HCT116 (cell line): Measurements from ENCODE around the gene PRR3. TPM values are rescaled to one million over a fixed set of nuclear protein-coding genes. Genes with fewer than 3 reads are reported as not detected.

Experiments used
- ATAC-seq: fragments of 200-7000 bp; cut with Tn5 transposase; 2 replicates; pipeline ENCODE4 v1.9.1; 2020; ENCODE audit warnings: mild to moderate bottlenecking, moderate library complexity
- BruUV-seq: library from RNA; stranded (reverse); fragments of 400-500 nt; replicated peaks from 2 replicates; lab custom pipeline; 2021; lab: Mats Ljungman, UMichigan
- CTCF ChIA-PET: fragments of 300-600 bp; sonication (Branson Sonifier 250); formaldehyde crosslinking; loops from one replicate; lab custom pipeline; 2021; ENCODE audit warnings: antibody characterized with exemption; lab: Charles Lee
- POLR2A ChIA-PET: fragments of 300-600, 350-600 bp; sonication (Branson Sonifier 250); formaldehyde crosslinking; loops from one replicate; lab custom pipeline; 2021; ENCODE audit warnings: antibody characterized with exemption; lab: Charles Lee
- RAD21 ChIA-PET, 2 experiments: fragments of 300-600 bp; sonication (Branson Sonifier 250); formaldehyde crosslinking; loops; one replicate each; lab custom pipeline; 2023; ENCODE audit warnings: low total read pairs in 2 of 2; ENCODE audit not compliant: uncharacterized antibody in 2 of 2, unreplicated experiment in 2 of 2, low non-redundant PET in 1 of 2; lab: Charles Lee
- DNase-seq: peaks from one replicate; pipeline ENCODE4 v3.0.0-alpha.2; 2010; ENCODE audit warnings: low read depth, low spot score
- H2AFZ ChIP-seq: fragments of 200-600 bp; shearing (Covaris generic), sonication (generic); 2 replicates; pipeline ENCODE4 v1.6.1; 2017; ENCODE audit warnings: low read depth, mixed run types, mixed read lengths, antibody characterized with exemption, low read length; ENCODE audit not compliant: poor library complexity, severe bottlenecking
- H3K27ac ChIP-seq: 2 replicates; pipeline ENCODE4 v1.5.1; 2012; ENCODE audit warnings: low read depth, low read length
- H3K27me3 ChIP-seq: fragments of 200-600 bp; sonication (generic); 2 replicates; pipeline ENCODE4 v1.6.1; 2016; ENCODE audit warnings: mixed run types, low read length, mixed read lengths; ENCODE audit not compliant: insufficient read depth
- H3K36me3 ChIP-seq, 2 experiments: fragments of 200-500 bp in 1 of 2; fragments of 200-600 bp in 1 of 2; sonication (Bioruptor generic) in 1 of 2; sonication (generic) in 1 of 2; 2 replicates each; pipeline versions ENCODE4 v1.5.1 to v1.6.1; 2014 to 2016; ENCODE audit warnings: low read length in 2 of 2, inconsistent platforms in 1 of 2, mixed read lengths in 1 of 2, mixed run types in 1 of 2; ENCODE audit not compliant: insufficient read depth in 2 of 2, control insufficient read depth in 1 of 2
- H3K4me1 ChIP-seq, 2 experiments: fragments of 200-600 bp in 1 of 2; sonication (generic) in 1 of 2; 2 replicates each; pipeline versions ENCODE4 v1.5.1 to v1.6.1; 2012 to 2017; ENCODE audit warnings: low read length in 2 of 2, inconsistent platforms in 1 of 2, mild to moderate bottlenecking in 1 of 2, mixed read lengths in 1 of 2, mixed run types in 1 of 2, moderate library complexity in 1 of 2; ENCODE audit not compliant: insufficient read depth in 2 of 2, control insufficient read depth in 1 of 2
- H3K4me2 ChIP-seq: fragments of 200-600 bp; sonication (generic); 2 replicates; pipeline ENCODE4 v1.6.1; 2017; ENCODE audit warnings: mixed run types, low read length, mixed read lengths
- H3K4me3 ChIP-seq, 2 experiments: fragments of 200-600 bp in 1 of 2; sonication (generic) in 1 of 2; replicated peaks in 1 of 2; 2 replicates each; pipeline ENCODE4 v1.5.1; 2011 to 2016; ENCODE audit warnings: low read length in 2 of 2, control low read depth in 1 of 2, low read depth in 1 of 2, mild to moderate bottlenecking in 1 of 2, mixed read lengths in 1 of 2, mixed run types in 1 of 2
- H3K79me2 ChIP-seq: fragments of 200-600 bp; sonication (generic); 2 replicates; pipeline ENCODE4 v1.6.1; 2017; ENCODE audit warnings: mild to moderate bottlenecking, mixed run types, low read length, moderate library complexity, mixed read lengths; ENCODE audit not compliant: insufficient read depth
- H3K9ac ChIP-seq: fragments of 200-600 bp; sonication (generic); 2 replicates; pipeline ENCODE4 v1.6.1; 2016; ENCODE audit warnings: low read length, mixed read lengths
- H3K9me2 ChIP-seq: fragments of 200-600 bp; sonication (generic), shearing (Covaris generic); 2 replicates; pipeline ENCODE4 v1.6.1; 2017; ENCODE audit warnings: mixed run types, mild to moderate bottlenecking, moderate library complexity; ENCODE audit not compliant: insufficient read depth
- H3K9me3 ChIP-seq, 2 experiments: fragments of 200-500 bp in 1 of 2; fragments of 200-600 bp in 1 of 2; sonication (Bioruptor generic) in 1 of 2; sonication (generic) in 1 of 2; 2 replicates each; pipeline ENCODE4 v1.6.1; 2014 to 2017; ENCODE audit warnings: low read length in 2 of 2, mixed read lengths in 2 of 2, inconsistent platforms in 1 of 2, low read depth in 1 of 2, mild to moderate bottlenecking in 1 of 2, mixed run types in 1 of 2, moderate library complexity in 1 of 2; ENCODE audit not compliant: control insufficient read depth in 1 of 2, insufficient read depth in 1 of 2
- H4K20me1 ChIP-seq: fragments of 200-600 bp; sonication (generic), shearing (Covaris generic); 2 replicates; pipeline ENCODE4 v1.6.1; 2017; ENCODE audit warnings: mixed run types, mild to moderate bottlenecking, moderate library complexity; ENCODE audit not compliant: insufficient read depth
- CBX3 ChIP-seq: IDR thresholded peaks from 2 replicates; pipeline ENCODE4 v1.6.1; 2012; ENCODE audit warnings: low read depth
- CEBPB ChIP-seq: IDR thresholded peaks from 2 replicates; pipeline ENCODE4 v1.6.1; 2012; ENCODE audit warnings: low read depth
- CTCF ChIP-seq, 3 experiments: fragments of 200-600 bp in 1 of 3; sonication (generic) in 1 of 3; IDR thresholded peaks in 2 of 3; conservative IDR thresholded peaks in 1 of 3; 2 replicates each; pipeline ENCODE4 v1.5.1; 2012 to 2017; ENCODE audit warnings: low read depth in 2 of 3, low read length in 2 of 3, antibody characterized with exemption in 1 of 3, borderline replicate concordance in 1 of 3, control low read depth in 1 of 3, mild to moderate bottlenecking in 1 of 3, mixed read lengths in 1 of 3, mixed run types in 1 of 3, moderate library complexity in 1 of 3; ENCODE audit not compliant: insufficient read depth in 1 of 3
- EGR1 ChIP-seq: IDR thresholded peaks from 2 replicates; pipeline ENCODE4 v1.6.1; 2012; ENCODE audit warnings: low read depth
- ELF1 ChIP-seq: IDR thresholded peaks from 2 replicates; pipeline ENCODE4 v1.6.1; 2012; ENCODE audit warnings: low read depth, borderline replicate concordance
- EZH2phosphoT487 ChIP-seq: fragments of 200-600 bp; IDR thresholded peaks from 2 replicates; pipeline ENCODE4 v1.6.1; 2018; ENCODE audit warnings: antibody characterized with exemption, borderline replicate concordance
- FOSL1 ChIP-seq: IDR thresholded peaks from 2 replicates; pipeline ENCODE4 v1.6.1; 2012; ENCODE audit warnings: low read depth
- POLR2A ChIP-seq: IDR thresholded peaks from 2 replicates; pipeline ENCODE4 v1.7.0; 2011; ENCODE audit warnings: borderline replicate concordance; ENCODE audit not compliant: insufficient read depth, insufficient read length; ENCODE audit errors: extremely low read depth
- POLR2AphosphoS5 ChIP-seq: IDR thresholded peaks from 2 replicates; pipeline ENCODE4 v1.6.1; 2011; ENCODE audit warnings: mild to moderate bottlenecking, low read depth, low read length, moderate library complexity
- RAD21 ChIP-seq: IDR thresholded peaks from 2 replicates; pipeline ENCODE4 v1.6.1; 2012; ENCODE audit warnings: low read depth, mild to moderate bottlenecking
- SIN3A ChIP-seq: IDR thresholded peaks from 2 replicates; pipeline ENCODE4 v1.6.1; 2012; ENCODE audit warnings: low read depth
- SP1 ChIP-seq: IDR thresholded peaks from 2 replicates; pipeline ENCODE4 v1.6.1; 2012; ENCODE audit warnings: low read depth
- SRF ChIP-seq: IDR thresholded peaks from 2 replicates; pipeline ENCODE4 v1.6.1; 2012; ENCODE audit warnings: low read depth
- TCF7L2 ChIP-seq: IDR thresholded peaks from 2 replicates; pipeline ENCODE4 v1.7.0; 2011; ENCODE audit warnings: borderline replicate concordance, inconsistent platforms; ENCODE audit not compliant: insufficient read depth, insufficient read length; ENCODE audit errors: extremely low read depth
- YY1 ChIP-seq: IDR thresholded peaks from 2 replicates; pipeline ENCODE4 v1.6.1; 2011; ENCODE audit warnings: low read length, low read depth, moderate library complexity, mild to moderate bottlenecking; ENCODE audit not compliant: insufficient replicate concordance; ENCODE audit errors: extremely low read depth
- ZFX ChIP-seq: fragments of 450-650 bp; IDR thresholded peaks from 2 replicates; pipeline ENCODE4 v1.6.1; 2017
- ZNF274 ChIP-seq: fragments of 200-500 bp; sonication (Bioruptor generic); IDR thresholded peaks from 2 replicates; pipeline ENCODE4 v1.6.1; 2014; ENCODE audit warnings: mild to moderate bottlenecking, low read depth, low read length, inconsistent platforms
- intact Hi-C: fragments of 100-400 bp; cut with micrococcal nuclease; formaldehyde crosslinking; loops from 2 replicates; pipeline ENCODE4 v1.10.0; 2022
- total RNA-seq: library from RNA; stranded (reverse); gene quantifications from one replicate; pipeline ENCODE4 v1.2.1, GENCODE V29; 2021; ENCODE audit not compliant: unreplicated experiment
- TF ChIP-seq, protein P1 (sequence below): IDR thresholded peaks from 2 replicates; pipeline ENCODE4 v1.6.1; 2012; ENCODE audit warnings: low read depth
- TF ChIP-seq, protein P2 (sequence below): IDR thresholded peaks from 2 replicates; pipeline ENCODE4 v1.6.1; 2011; ENCODE audit warnings: mild to moderate bottlenecking, low read length, moderate library complexity; ENCODE audit not compliant: insufficient replicate concordance; ENCODE audit errors: extremely low read depth

Gene PRR3
- total RNA-seq, 1 experiment from 2014 or later: 16.7 TPM

GRCh38 chr6:30556066-30556905 lies 809 bp upstream of the PRR3 start, which contains the start of gene GNL1:
Gene GNL1, minus strand, starts transcription at chr6:30556489. Its CDS starts 286 bp downstream, at chr6:30556203.
- peak; percentile 95 for DNase-seq
- Histone ChIP-seq H3K79me2 (peaks cover 54% of the 10 kb centered on the region), H3K9me3 (no peaks in the 10 kb centered on the region), H3K9ac (peak within 1 kb of the TSS; percentile 98), H3K4me1 (peaks cover 10 to 23% of the 10 kb centered on the region in 2 experiments; a peak in 3 of 4 replicates), H4K20me1 (no peaks in the 10 kb centered on the region), H3K36me3 (peaks cover 21 to 27% of the 10 kb centered on the region in 2 experiments), H3K9me2 (no peaks in the 10 kb centered on the region), H3K4me3 (peak within 1 kb of the TSS; percentile 88 to 95), H3K4me2 (peak within 1 kb of the TSS; percentile 91), H3K27me3 (no peaks in the 10 kb centered on the region), H2AFZ (no peak within 1 kb of the TSS), H3K27ac (peak within 1 kb of the TSS; percentile 96)
- intact Hi-C loops: loop anchor here (1.0 to 5.0 kb wide), 2 partner anchors 15 to 161 kb away; partner anchors contain the start of genes ABCF1 and MDC1
- TF ChIP-seq POLR2A (peak; percentile 34), CBX3 (no peak), POLR2AphosphoS5 (peak; percentile 76), EGR1 (no peak), ZFX (no peak), YY1 (no peak), CTCF (IDR thresholded peaks at IDR 0.05 in 2 of 3, conservative IDR thresholded peaks at IDR 0.05 in 1 of 3; ENCODE audit: borderline replicate concordance in 1 of 3, insufficient read depth in 1 of 3, low read depth in 2 of 3, low read length in 2 of 3) (no peak), SP1 (no peak), TCF7L2 (peak; percentile 82), RAD21 (no peak), FOSL1 (no peak), SIN3A (no peak), ZNF274 (no peak), ELF1 (no peak), SRF (no peak), EZH2phosphoT487 (no peak), CEBPB (no peak)
- TF ChIP-seq, protein P1, sequence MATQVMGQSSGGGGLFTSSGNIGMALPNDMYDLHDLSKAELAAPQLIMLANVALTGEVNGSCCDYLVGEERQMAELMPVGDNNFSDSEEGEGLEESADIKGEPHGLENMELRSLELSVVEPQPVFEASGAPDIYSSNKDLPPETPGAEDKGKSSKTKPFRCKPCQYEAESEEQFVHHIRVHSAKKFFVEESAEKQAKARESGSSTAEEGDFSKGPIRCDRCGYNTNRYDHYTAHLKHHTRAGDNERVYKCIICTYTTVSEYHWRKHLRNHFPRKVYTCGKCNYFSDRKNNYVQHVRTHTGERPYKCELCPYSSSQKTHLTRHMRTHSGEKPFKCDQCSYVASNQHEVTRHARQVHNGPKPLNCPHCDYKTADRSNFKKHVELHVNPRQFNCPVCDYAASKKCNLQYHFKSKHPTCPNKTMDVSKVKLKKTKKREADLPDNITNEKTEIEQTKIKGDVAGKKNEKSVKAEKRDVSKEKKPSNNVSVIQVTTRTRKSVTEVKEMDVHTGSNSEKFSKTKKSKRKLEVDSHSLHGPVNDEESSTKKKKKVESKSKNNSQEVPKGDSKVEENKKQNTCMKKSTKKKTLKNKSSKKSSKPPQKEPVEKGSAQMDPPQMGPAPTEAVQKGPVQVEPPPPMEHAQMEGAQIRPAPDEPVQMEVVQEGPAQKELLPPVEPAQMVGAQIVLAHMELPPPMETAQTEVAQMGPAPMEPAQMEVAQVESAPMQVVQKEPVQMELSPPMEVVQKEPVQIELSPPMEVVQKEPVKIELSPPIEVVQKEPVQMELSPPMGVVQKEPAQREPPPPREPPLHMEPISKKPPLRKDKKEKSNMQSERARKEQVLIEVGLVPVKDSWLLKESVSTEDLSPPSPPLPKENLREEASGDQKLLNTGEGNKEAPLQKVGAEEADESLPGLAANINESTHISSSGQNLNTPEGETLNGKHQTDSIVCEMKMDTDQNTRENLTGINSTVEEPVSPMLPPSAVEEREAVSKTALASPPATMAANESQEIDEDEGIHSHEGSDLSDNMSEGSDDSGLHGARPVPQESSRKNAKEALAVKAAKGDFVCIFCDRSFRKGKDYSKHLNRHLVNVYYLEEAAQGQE: no peak
- TF ChIP-seq, protein P2, sequence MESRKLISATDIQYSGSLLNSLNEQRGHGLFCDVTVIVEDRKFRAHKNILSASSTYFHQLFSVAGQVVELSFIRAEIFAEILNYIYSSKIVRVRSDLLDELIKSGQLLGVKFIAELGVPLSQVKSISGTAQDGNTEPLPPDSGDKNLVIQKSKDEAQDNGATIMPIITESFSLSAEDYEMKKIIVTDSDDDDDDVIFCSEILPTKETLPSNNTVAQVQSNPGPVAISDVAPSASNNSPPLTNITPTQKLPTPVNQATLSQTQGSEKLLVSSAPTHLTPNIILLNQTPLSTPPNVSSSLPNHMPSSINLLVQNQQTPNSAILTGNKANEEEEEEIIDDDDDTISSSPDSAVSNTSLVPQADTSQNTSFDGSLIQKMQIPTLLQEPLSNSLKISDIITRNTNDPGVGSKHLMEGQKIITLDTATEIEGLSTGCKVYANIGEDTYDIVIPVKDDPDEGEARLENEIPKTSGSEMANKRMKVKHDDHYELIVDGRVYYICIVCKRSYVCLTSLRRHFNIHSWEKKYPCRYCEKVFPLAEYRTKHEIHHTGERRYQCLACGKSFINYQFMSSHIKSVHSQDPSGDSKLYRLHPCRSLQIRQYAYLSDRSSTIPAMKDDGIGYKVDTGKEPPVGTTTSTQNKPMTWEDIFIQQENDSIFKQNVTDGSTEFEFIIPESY: no peak
- ChIA-PET CTCF (interaction anchor here (3.5 to 4.7 kb wide), 2 partner anchors 11 to 15 kb away, joined by 13 to 25 read pairs; no protein-coding TSS in a partner anchor), POLR2A (interaction anchor here (1.7 to 2.8 kb wide), 3 partner anchors 11 to 58 kb away, joined by 10 to 12 read pairs (median 10); partner anchors contain the start of gene ABCF1), RAD21 (no interaction called here)
- peak; percentile 91 for ATAC-seq
- no TSS peak for BruUV-seq
